Measurements from ENCODE around the gene BPTF.
"Not testable (repeated sequence)": the region's sequence is repeated elsewhere in the genome, so short reads cannot be mapped to it uniquely, and the experiment has no call there.

Gene BPTF

GRCh38 chr17:67980456-67980855 is 155.2 kb downstream of the BPTF start:
- DNase-seq, result no peak

DNA sequence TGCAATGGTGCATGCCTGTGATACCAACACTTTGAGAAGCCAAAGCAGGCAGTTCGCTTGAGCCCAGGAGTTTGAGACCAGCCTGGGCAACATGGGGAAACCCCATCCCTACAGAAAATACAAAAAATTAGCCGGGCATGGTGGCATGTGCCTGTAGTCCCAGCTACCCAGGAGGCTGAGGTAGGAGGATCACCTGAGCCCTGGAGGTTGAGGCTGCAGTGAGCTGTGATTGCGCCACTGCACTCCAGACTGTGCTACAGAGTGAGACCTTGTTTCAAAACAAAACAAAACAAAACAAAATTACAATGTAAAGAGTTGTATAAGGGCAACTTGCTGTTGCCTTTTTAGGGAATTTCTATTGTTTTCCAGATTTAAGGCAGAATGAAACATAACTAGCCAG is 155.6 kb downstream of the BPTF start:
- not testable (repeated sequence) for DNase-seq

DNA sequence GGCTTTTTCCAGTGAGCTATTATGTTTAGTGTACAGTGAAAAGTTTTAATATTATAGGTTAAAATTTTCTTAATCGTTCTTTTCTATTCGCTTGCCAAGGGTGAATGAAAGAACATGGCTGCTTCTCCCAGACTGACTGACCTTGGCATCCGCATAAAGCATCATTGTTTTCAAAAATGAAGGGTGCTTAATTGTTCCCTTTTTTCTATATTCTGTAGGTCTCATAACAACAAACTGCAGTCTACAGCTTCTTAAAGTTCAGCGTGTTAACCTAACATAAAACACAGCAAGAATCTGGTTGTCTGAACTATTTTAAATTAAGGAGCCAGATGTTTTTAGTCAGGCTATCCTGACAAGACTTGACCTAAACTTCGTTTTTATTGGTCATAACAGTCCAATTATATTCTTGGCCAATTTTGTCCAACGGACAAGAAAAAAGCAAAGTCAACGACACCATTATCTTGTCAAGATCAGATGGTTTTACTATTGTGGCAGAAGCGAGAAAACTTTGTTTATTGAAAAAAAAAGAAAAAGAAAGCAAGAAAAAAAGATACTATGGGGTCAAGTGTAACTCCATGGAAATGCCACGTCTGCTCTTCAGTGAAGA is 156.8 kb downstream of the BPTF start:
- DNase-seq, result no peak

DNA sequence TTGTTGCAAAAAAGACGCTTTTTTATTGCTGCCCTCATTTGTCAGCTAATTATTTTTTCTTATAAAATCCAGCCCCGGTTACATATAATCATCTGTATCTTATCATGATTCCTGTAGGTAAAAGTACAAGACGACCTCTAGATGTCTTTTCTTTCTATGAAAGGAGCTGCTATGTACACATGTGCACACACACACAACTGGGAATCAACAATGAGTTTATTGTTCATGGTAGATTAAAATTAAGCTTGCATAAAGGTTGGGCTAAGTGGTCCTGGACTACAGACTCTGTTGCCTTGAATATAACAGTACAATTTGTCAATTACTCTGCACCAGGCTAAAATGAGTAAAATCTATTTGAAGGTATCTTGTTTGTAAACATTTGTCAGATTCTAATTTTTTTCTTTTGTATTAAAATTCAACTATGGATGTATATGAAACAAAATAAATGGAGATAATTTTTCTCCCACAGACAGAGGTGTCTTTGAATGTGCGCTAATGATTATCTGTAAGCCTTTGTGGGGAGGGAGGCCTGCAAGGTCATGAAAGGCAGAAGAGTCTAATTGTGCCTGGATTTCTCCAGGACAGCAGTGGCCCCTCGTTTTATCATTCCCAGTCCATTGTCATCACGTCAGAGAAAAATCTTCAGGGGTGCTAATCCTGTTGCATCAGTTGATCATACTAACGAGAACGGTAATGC is 157.5 kb downstream of the BPTF start:
- DNase-seq, result no peak

- no peak for DNase-seq
Observed at GRCh38 chr17:67983383-67983688, 158.0 kb downstream of the BPTF start.

GRCh38 chr17:67990909-67991308 is 165.6 kb downstream of the BPTF start:
- no peak for DNase-seq

DNA sequence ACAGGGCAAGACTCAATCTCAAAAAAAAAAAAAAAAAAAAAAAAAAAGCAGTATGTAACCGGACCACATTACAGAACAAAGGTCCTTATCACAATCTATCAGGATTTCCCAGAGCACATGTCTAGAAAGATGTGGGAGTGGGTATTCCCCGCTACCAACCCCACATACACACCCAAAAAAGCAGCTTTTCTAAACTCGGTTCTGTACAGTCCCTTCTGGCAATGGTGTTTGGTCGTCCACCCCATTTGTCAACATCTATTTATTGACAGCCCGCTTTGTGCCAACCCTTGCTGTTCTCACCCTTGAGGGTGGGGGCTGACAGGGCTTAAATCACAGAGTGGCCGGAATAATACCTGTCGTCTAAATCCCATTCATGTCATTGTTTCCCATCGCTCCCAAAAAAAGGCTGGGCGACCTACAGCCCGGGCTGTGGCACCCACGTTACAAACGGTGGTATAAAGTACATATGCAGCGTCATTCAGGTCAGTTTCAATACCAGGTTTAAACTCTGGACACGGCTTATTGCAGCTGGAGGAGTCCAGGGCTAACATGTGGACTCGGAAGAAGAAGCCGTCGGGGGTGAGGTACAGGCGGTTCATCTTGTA is 167.3 kb downstream of the BPTF start:
- no peak for DNase-seq

DNA sequence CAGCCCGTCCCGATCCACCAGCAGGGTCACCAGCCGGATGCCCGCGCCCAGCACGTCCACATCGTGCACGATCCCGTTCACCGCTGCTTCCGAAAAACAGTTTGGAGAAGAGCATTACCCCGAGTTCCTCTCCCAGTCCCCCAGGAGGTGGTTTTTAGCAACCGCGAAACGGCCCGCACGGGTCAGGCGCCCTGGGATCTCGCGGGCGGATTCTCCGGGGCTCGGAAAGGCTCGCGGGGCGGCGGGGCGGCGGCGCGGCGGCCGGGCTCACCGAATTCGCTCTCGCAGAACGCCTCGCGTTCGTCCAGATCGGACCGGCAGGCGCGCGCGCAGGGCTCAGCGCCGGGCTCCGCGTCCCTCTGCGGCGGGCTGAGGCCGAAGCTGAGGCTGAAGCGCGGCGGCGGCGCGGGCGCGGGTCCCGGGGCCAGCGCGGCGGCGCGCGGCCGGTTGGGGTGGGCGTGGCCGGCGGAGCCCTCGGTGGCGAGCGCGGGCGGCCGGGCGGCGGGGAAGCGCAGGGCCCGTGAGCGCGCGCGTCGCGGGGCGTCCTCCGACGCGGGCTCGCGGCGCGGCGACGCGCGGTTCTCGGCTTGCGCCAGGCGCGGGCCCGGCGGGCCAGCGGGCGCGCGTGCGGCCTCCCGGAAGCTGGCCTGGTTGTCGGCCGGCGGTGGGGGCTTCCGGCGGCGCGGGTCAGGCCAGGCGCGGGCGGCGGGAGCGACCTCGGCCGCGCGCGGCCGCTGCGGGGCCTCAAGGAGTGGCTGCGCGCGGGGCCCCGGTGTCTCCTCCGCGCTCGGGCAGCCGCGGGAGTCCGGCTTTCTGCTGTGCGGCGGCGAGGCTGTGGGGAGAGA is 168.1 kb downstream of the BPTF start:
- peak; percentile 72 for DNase-seq

DNA sequence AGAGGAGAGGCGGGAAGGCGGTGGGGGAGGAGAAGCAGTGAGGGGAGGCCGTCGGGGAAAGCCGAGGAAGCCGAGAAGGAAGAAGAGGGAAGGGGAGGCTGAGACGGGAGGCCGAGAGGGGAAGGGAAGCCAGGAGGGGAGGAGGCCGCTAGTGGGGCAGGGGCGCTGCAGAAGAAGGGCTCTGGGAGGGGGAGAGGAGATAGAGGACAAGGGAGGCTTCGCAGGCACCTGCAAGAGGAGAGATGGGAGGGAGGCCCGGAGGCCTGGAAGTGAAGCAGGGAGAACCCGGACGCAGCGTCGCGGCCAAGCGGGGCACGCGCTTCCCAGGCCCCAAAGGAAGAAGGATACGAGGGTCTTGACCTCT is 168.7 kb downstream of the BPTF start:
- DNase-seq, result no peak

GRCh38 chr17:67994817-67995569 is 169.7 kb downstream of the BPTF start:
- DNase-seq, result no peak

DNA sequence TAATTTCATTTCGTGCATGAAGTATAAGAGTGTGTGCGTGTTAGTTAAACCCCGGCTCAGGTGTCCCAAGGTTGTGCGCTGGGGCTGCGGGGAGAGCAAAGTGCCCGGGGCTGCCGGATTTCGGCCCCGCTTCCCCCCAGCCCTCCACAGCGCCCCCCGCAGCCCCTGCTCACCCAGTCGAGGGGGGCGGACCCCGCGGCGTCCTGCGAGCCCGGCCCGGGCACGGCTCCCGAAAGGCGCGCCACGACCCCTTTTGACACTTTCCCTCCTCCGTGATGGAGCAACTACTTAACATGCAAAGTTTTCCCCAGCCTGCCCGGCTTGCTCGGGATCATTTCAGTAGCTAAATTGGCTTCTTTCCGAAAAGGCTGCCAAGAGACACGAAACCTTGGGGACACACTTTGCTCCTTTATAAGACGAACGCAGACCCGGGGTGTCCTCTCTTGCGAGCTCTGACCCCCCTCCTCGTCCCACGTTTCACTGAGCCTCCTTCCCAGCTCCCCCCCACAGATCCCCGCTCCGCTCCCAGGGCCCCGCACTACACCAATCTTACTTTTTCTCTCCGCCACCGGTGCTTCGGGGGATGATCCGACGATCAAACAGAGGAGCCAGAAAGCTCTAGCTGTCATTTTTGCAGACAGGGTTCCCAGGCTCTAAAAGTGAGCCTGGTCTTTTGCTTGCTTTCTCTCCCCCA is 170.4 kb downstream of the BPTF start:
- no peak for DNase-seq

DNA sequence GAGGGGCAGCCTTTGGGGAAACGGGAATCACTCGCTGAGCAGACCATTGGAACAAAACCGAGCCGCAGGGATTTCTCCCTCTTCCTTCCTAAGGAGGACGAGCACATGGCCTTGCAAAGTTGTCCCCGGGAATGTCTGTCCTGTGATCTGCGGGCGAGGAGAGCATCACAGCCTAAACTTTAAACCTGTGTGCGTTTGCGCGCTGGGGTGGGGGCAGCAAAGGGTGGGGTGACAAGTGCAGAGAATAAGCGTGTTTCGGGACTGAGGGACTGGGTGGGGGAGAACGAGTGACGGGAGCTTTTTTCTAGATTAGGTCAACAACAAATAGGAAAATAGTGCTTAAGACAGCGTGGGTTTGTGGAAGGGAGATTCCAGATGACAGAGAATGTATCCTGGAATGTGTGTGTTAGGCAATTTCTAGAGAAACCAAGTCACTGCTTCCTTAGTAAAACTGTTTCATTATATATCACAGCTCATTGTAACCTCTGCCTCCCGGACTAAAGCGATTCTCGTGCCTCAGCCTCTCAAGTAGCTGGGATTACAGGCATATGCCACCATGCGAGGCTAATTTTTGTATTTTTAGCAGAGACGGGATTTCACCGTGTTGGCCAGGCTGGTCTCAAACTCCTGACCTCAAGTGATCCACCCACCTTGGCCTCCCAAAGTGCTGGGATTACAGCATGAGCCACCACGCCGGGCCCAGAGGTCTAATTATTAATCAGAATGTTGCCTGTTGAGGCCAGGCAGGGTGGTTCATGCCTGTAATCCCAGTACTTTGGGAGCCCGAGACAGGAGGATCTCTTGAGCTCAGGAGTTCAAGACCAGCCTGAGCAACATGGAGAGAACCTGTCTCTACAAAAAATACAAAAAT is 171.2 kb downstream of the BPTF start, which contains the start of gene C17orf58:
TSS of gene C17orf58 (minus strand) at position 169 of the 871 bp plus-strand sequence. CDS start 271 bp downstream, outside the sequence.
- not testable (repeated sequence) for DNase-seq

DNA sequence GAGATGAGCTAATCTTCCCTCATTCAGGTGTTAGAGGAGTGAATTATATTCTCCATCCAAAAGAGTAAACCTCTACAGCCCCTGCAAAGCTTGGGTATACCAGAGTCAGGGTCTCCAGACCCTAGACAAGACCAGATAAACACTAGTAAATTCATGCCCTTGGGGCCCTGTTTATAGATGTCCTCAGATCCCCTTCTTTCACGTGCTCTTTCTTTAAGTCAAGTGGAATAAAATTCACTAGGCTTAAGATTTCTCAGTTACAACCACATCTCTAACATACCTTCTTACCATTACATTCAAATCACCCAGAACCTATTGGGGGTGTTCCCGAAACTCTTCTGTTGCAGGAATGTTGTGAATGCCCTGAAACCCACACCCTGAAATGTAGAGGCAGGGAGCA is 173.2 kb downstream of the BPTF start:
- DNase-seq, result no peak

DNA sequence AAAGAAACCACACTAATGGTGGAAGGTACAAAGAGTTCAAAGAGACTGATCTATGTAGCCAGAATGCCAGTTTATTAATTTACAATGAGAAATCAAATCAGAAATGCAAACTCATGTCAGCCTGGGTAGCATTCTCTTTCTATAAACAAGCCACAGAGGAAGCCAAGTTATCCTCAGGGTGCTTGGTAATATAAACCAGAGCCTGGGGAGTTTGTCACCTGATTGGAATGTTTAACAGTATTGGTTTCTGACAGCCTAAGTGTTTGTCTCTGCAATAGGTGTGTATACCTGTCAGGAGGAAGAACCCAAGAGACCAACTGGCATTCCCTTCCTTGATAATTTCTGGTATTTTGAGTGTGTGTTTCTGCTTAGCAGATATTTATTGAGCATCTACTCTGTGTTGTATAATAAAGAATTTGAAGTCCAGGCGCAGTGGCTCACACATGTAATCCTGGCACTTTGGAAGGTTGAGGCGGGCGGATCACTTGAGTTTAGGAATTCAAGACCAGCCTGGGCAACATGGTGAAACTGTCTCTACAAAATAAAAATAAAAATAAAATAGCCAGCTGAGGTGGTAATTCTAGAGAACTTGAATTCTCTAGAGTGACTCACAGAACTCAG is 174.1 kb downstream of the BPTF start:
- no peak for DNase-seq

DNA sequence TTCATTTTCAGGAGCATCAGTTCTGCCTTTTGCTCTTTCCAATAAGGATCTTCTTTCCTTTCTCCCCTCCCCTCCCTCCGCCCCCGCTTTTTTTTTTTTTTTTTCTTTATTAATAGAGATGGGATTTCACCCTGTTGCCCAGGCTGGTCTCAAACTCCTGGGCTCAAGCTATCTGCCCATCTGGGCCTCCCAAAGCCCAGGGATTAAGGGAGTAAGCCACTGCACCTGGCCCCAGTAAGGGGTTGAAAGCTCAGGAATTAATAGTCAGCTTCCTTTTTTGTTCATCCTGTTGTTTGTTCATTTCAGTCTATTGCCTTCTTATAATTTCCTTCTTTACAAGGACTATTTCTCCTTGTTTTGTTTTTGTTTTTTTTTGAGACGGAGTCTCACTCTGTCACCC is 178.9 kb downstream of the BPTF start:
- DNase-seq, result no peak

GRCh38 chr17:68006797-68007196 is 181.5 kb downstream of the BPTF start:
- no peak for DNase-seq

DNA sequence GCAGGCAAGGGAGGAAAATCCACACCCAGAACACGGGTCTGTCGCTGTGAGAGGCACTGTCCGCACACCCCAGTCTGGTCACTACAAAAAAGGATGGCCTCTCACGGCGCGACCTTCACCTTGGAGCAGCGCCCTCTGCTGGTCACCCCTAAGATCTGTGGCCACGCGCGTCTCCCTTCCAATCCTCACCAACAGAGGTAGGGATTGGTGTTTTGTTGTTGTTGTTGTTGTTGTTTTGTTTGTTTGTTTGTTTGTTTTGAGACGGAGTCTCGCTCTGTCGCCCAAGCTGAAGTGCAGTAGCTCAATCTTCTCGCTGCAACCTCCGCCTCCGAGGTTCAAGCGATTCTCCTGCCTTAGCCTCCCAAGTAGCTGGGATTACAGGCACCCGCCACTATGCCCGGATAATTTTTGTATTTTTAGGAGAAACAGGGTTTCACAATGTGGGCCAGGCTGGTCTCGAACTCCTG is 185.9 kb downstream of the BPTF start:
- DNase-seq, result no peak

DNA sequence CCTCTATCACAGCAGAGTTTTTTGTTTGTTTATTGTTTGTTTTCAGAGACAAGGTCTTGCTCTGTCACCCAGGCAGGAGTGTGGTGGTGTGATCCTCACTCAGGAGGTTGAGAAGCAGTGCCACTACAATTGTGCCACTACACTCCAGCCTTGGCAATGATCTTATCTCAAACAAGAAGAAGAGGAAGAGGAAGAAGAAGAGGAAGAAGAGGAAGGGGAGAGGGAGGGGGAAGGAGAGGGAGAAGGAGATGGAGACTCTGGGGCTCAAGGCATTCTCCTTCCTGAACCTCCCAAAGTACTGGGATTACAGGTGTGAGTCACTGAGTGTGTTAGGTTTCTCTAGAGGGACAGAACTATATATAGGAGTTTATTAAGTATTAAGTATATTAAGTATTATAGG is 188.1 kb downstream of the BPTF start:
- no peak for DNase-seq

- DNase-seq, result no peak
Observed at GRCh38 chr17:68015081-68015723, 189.9 kb downstream of the BPTF start.

DNA sequence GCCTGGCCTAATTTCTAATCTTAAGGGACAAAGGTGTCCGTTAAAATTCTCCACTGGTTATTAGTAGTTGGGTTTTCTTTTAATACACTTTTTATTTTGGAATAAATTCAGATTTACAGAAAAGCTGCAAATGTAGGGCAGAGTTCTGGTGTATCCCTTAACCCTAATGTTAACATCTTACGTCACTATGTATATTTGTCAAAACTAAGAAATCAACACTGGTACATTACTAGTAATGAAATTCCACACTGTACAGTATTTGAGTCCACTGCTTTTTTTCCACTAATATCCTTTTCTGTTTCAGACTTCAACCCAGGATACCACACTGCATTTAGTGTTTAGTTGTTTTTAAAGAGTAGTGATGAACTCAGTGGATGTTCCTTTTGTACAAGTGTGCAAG is 191.5 kb downstream of the BPTF start:
- no peak for DNase-seq

Measured in NCI-H2171 (cell line).